A549 (cell line): Measurements from ENCODE around the gene PEX7. TPM values are rescaled to one million over a fixed set of nuclear protein-coding genes. Genes with fewer than 3 reads are reported as not detected.

Experiments
- ATAC-seq, 2 experiments: fragments of 200-7000 bp in 1 of 2; fragments of >200 bp in 1 of 2; cut with Nextera tagmentation in 1 of 2; cut with Tn5 transposase in 1 of 2; 3 replicates each; pipeline versions ENCODE4 v1.8.0 to v1.9.1; 2018 to 2020; ENCODE audit warnings: mild to moderate bottlenecking in 1 of 2, moderate library complexity in 1 of 2
- CTCF ChIA-PET: fragments of 300-600 bp; sonication (Branson Sonifier 250); formaldehyde crosslinking; extraction: SDS; loops from one replicate; lab custom pipeline; 2021; ENCODE audit warnings: antibody characterized with exemption, inconsistent platforms; lab: Yijun Ruan, JAX
- POLR2A ChIA-PET: fragments of 350-600 bp; formaldehyde crosslinking; extraction: SDS; loops from one replicate; lab custom pipeline; 2021; ENCODE audit warnings: antibody characterized with exemption, inconsistent platforms; lab: Yijun Ruan, JAX
- DNase-seq, 2 experiments: peaks; one replicate each; pipeline versions ENCODE4 v3.0.0 to v3.0.0-alpha.2; 2011 to 2016; ENCODE audit warnings: low read depth in 1 of 2, low spot score in 1 of 2
- FAIRE-seq: peaks from 2 replicates; lab custom pipeline; 2011; peaks lifted over from hg19 to GRCh38; lab: Jason Lieb, UNC
- H3K27ac ChIP-seq, 2 experiments: fragments of >200 bp; sonication (Bioruptor Twin); formaldehyde crosslinking; 3 replicates each; pipeline ENCODE4 v1.5.1; 2016 to 2017
- H3K4me1 ChIP-seq: fragments of >200 bp; sonication (Bioruptor Twin); formaldehyde crosslinking; 3 replicates; pipeline ENCODE4 v1.6.1; 2016
- H3K4me2 ChIP-seq: fragments of >200 bp; sonication (Bioruptor Twin); formaldehyde crosslinking; 3 replicates; pipeline ENCODE4 v1.6.1; 2016
- H3K4me3 ChIP-seq: fragments of >200 bp; sonication (Bioruptor Twin); formaldehyde crosslinking; 3 replicates; pipeline ENCODE4 v1.5.1; 2016
- H3K9me3 ChIP-seq: fragments of >200 bp; sonication (Bioruptor Twin); formaldehyde crosslinking; 3 replicates; pipeline ENCODE4 v1.6.1; 2016
- CBX2 ChIP-seq: fragments of 200-600 bp; sonication (generic); IDR thresholded peaks from 2 replicates; pipeline ENCODE4 v1.6.1; 2016; ENCODE audit warnings: low read depth, mild to moderate bottlenecking, borderline replicate concordance
- CEBPB ChIP-seq, 2 experiments: fragments of >200 bp in 1 of 2; sonication (Bioruptor Twin) in 1 of 2; formaldehyde crosslinking in 1 of 2; IDR thresholded peaks; 2 replicates each; pipeline ENCODE4 v1.6.1; 2012 to 2016
- CHD4 ChIP-seq: fragments of 200-600 bp; sonication (generic); IDR thresholded peaks from 2 replicates; pipeline ENCODE4 v1.6.1; 2016; ENCODE audit warnings: antibody characterized with exemption, mild to moderate bottlenecking, borderline replicate concordance
- ESRRA ChIP-seq: fragments of 150-350 bp; IDR thresholded peaks from 2 replicates; pipeline ENCODE4 v1.6.1; 2014; ENCODE audit warnings: mild to moderate bottlenecking, low read length, borderline replicate concordance
- FOSB ChIP-seq: fragments of 250-450 bp; sonication (Bioruptor Pico); IDR thresholded peaks from 2 replicates; pipeline ENCODE4 v1.5.0; 2020; ENCODE audit warnings: mild to moderate bottlenecking, moderate library complexity
- HDAC2 ChIP-seq: fragments of 200-600 bp; sonication (generic); IDR thresholded peaks from 2 replicates; pipeline ENCODE4 v1.6.1; 2016
- HOXA7 ChIP-seq: fragments of 250-450 bp; sonication (Bioruptor Pico); IDR thresholded peaks from 2 replicates; pipeline ENCODE4 v1.5.0; 2020; ENCODE audit warnings: mild to moderate bottlenecking, moderate library complexity
- HOXB5 ChIP-seq: fragments of 250-450 bp; sonication (Bioruptor Pico); IDR thresholded peaks from 2 replicates; pipeline ENCODE4 v1.5.0; 2020; ENCODE audit warnings: mild to moderate bottlenecking, moderate library complexity
- JUNB ChIP-seq: fragments of >200 bp; sonication (Bioruptor Twin); formaldehyde crosslinking; IDR thresholded peaks from 2 replicates; pipeline ENCODE4 v1.6.1; 2016
- KDM5A ChIP-seq: fragments of 200-600 bp; sonication (generic); IDR thresholded peaks from 2 replicates; pipeline ENCODE4 v1.6.1; 2016; ENCODE audit warnings: antibody characterized with exemption, mild to moderate bottlenecking
- MAFK ChIP-seq: fragments of 450-650 bp; IDR thresholded peaks from 2 replicates; pipeline ENCODE4 v1.6.1; 2014; ENCODE audit not compliant: partially characterized antibody
- MAZ ChIP-seq: fragments of 150-350 bp; IDR thresholded peaks from 2 replicates; pipeline ENCODE4 v1.6.1; 2014; ENCODE audit warnings: antibody characterized with exemption, low read depth, low read length, borderline replicate concordance
- MYC ChIP-seq: IDR thresholded peaks from 2 replicates; pipeline ENCODE4 v1.6.1; 2012; ENCODE audit warnings: mild to moderate bottlenecking, inconsistent platforms, low read length, improper control_type of control experiment, borderline replicate concordance
- NPAS2 ChIP-seq: fragments of 250-450 bp; sonication (Bioruptor Pico); IDR thresholded peaks from 2 replicates; pipeline ENCODE4 v1.8.0; 2022; ENCODE audit warnings: mild to moderate bottlenecking, moderate library complexity, borderline replicate concordance
- RARB ChIP-seq: fragments of 250-450 bp; sonication (Bioruptor Pico); IDR thresholded peaks from 2 replicates; pipeline ENCODE4 v1.8.0; 2021; ENCODE audit warnings: mild to moderate bottlenecking, moderate library complexity
- RCOR1 ChIP-seq: fragments of 150-350 bp; IDR thresholded peaks from 2 replicates; pipeline ENCODE4 v1.6.1; 2014; ENCODE audit warnings: antibody characterized with exemption, low read length, low read depth
- TP53 ChIP-seq: fragments of 250-450 bp; sonication (Bioruptor Pico); IDR thresholded peaks from 2 replicates; pipeline ENCODE4 v1.5.0; 2021; ENCODE audit warnings: mild to moderate bottlenecking, moderate library complexity
- ZSCAN20 ChIP-seq: fragments of 250-450 bp; sonication (Bioruptor Pico); IDR thresholded peaks from 2 replicates; pipeline ENCODE4 v1.8.0; 2022; ENCODE audit warnings: mild to moderate bottlenecking, moderate library complexity
- WGBS: methylation state at CpG from one replicate; pipeline ENCODE4 v1.1.6; 2017; ENCODE audit errors: missing lambda C conversion rate; 5-methylcytosine and 5-hydroxymethylcytosine counted together
- polyA plus RNA-seq, 4 experiments: library from polyadenylated mRNA; depleted of rRNA in 3 of 4; stranded (reverse); fragments of >200 nt; fragmentation: RNase III in 1 of 4; extraction: RNeasy Plus Mini Kit Qiagen cat#74134 plus additional on column Dnase treatment in 1 of 4; gene quantifications; 2 replicates in 3 of 4; 3 replicates in 1 of 4; pipeline ENCODE4 v1.2.3, GENCODE V29; 2011 to 2017
- TF ChIP-seq, protein P1 (sequence below): fragments of 450-650 bp; IDR thresholded peaks from 2 replicates; pipeline ENCODE4 v1.6.1; 2014; ENCODE audit warnings: antibody characterized with exemption
- TF ChIP-seq, protein P2 (sequence below): IDR thresholded peaks from 2 replicates; pipeline ENCODE4 v1.6.1; 2012
- TF ChIP-seq, protein P3 (sequence below): fragments of 150-350 bp; IDR thresholded peaks from 2 replicates; pipeline ENCODE4 v1.6.1; 2014; ENCODE audit warnings: low read depth, mild to moderate bottlenecking, low read length

The PEX7 gene
- polyA plus RNA-seq, 2 of the 4 experiments (the other 2 are of a cell fraction): 6.9 to 9.6 TPM

DNA sequence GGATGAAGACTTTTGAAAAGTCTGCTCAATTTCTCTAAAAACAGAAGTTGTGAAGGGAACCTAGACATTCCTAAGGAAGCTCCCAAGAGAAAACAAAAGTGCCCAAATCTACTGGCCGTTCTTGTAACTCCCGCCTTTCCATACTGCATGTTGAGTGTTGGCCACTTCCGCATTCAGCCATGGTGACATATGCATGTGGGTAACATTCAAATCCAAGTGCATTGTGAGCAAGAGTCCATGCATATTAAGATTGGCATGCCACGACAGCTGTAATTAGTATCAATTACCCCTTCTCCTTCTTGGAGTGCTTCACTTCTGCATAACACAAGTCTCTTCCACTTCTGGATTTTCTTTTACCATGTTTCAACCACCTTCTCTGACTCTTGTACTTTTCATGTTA is 108.1 kb downstream of the PEX7 start:
- CTCF ChIA-PET: interaction anchor here (0.9 kb wide), 1 partner anchor 9 kb away, joined by 3 read pairs; the partner anchor contains the start of gene SLC35D3
- ATAC-seq (no peak), DNase-seq (no peak), FAIRE-seq (no peak)
- TF ChIP-seq ESRRA: no peak
- H3K4me2 ChIP-seq: no peak overlapping the region
- H3K4me3 ChIP-seq: no peak overlapping the region
- H3K27ac ChIP-seq: no peak overlapping the region
- WGBS: 68% methylated on average over 4 of the region's 4 CpGs
- no peaks in the 10 kb centered on the region for H3K4me1 ChIP-seq
- H3K9me3 ChIP-seq: no peaks in the 10 kb centered on the region
- POLR2A ChIA-PET: no interaction called here

DNA sequence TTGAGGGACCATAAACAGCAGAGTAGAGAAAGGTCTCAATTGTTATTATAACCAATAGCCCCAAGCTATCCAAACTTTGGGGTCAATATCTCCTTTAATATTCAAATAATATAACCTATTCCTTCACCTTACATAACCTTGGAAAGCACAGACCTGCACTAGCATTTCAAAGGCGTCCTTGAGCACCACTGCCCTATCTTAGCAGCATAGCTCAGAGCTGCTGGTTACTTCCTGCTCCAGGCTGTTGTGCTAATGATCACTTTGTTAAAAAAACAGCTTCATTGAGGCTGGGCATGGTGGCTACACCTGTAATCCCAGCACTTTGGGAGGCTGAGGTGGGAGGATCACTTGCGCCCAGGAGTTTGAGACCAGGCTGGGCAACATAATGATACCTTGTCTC is 110.2 kb downstream of the PEX7 start:
- 100% methylated on average over 2 of the region's 2 CpGs for WGBS
- DNase-seq (no peak), FAIRE-seq (no peak), ATAC-seq (no peak)
- ChIA-PET CTCF (interaction anchor here (1.2 kb wide), 1 partner anchor 11 kb away, joined by 3 read pairs; the partner anchor contains the start of gene SLC35D3), POLR2A (interaction anchor here (0.6 kb wide), 1 partner anchor 609 kb away, joined by 4 read pairs; no protein-coding TSS in a partner anchor)
- Histone ChIP-seq H3K9me3 (no peaks in the 10 kb centered on the region), H3K4me2 (no peak overlapping the region), H3K4me3 (no peak overlapping the region), H3K4me1 (no peaks in the 10 kb centered on the region), H3K27ac (no peak overlapping the region)
- TF ChIP-seq, protein P1, sequence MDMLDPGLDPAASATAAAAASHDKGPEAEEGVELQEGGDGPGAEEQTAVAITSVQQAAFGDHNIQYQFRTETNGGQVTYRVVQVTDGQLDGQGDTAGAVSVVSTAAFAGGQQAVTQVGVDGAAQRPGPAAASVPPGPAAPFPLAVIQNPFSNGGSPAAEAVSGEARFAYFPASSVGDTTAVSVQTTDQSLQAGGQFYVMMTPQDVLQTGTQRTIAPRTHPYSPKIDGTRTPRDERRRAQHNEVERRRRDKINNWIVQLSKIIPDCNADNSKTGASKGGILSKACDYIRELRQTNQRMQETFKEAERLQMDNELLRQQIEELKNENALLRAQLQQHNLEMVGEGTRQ: no peak
- TF ChIP-seq JUNB (no peak), HOXA7 (CRISPR knock-in tag) (no peak)
- TF ChIP-seq, protein P2, sequence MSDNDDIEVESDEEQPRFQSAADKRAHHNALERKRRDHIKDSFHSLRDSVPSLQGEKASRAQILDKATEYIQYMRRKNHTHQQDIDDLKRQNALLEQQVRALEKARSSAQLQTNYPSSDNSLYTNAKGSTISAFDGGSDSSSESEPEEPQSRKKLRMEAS: no peak

DNA sequence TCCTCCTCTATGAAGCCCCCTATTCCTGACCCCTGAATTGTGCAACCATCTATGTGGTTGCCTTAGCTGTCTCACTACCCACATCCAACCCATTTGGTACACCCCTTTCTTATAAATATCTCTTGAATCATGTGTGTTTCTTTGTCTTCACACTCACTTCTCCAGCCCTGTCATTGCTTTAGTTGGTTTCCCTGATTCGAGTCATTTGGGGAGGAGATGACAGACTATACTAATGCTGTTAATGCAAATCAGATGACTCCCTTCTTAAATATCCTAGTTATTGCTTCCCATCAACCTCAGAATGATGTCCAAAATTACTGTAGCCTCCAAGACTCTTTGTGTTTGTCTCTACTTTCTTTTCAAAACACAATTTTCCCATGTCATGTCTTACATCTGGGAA is 122.7 kb downstream of the PEX7 start:
- POLR2A ChIA-PET: no interaction called here
- H3K4me1 ChIP-seq: no peaks in the 10 kb centered on the region
- FAIRE-seq: no peak
- TF ChIP-seq ESRRA: no peak
- TF ChIP-seq, protein P3, sequence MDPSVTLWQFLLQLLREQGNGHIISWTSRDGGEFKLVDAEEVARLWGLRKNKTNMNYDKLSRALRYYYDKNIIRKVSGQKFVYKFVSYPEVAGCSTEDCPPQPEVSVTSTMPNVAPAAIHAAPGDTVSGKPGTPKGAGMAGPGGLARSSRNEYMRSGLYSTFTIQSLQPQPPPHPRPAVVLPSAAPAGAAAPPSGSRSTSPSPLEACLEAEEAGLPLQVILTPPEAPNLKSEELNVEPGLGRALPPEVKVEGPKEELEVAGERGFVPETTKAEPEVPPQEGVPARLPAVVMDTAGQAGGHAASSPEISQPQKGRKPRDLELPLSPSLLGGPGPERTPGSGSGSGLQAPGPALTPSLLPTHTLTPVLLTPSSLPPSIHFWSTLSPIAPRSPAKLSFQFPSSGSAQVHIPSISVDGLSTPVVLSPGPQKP: no peak
- no peak for TF ChIP-seq RCOR1
- no peak for TF ChIP-seq MAFK
- TF ChIP-seq MYC: no peak
- TF ChIP-seq TP53 (CRISPR knock-in tag): no peak
- no peak for TF ChIP-seq HOXB5 (CRISPR knock-in tag)
- TF ChIP-seq NPAS2 (CRISPR knock-in tag): no peak
- TF ChIP-seq, protein P1: no peak
- TF ChIP-seq ZSCAN20 (CRISPR knock-in tag): no peak
- no peak for TF ChIP-seq HDAC2
- no peak for TF ChIP-seq KDM5A
- TF ChIP-seq CBX2: no peak
- TF ChIP-seq, all 56 proteins: peak for 0
- 10% methylated on average over 1 of the region's 1 CpG for WGBS
- no peak overlapping the region for H3K27ac ChIP-seq
- no peaks in the 10 kb centered on the region for H3K9me3 ChIP-seq
- CTCF ChIA-PET: no interaction called here
- H3K4me3 ChIP-seq: no peak overlapping the region
- ATAC-seq: no peak
- no peak overlapping the region for H3K4me2 ChIP-seq
- no peak for DNase-seq

DNA sequence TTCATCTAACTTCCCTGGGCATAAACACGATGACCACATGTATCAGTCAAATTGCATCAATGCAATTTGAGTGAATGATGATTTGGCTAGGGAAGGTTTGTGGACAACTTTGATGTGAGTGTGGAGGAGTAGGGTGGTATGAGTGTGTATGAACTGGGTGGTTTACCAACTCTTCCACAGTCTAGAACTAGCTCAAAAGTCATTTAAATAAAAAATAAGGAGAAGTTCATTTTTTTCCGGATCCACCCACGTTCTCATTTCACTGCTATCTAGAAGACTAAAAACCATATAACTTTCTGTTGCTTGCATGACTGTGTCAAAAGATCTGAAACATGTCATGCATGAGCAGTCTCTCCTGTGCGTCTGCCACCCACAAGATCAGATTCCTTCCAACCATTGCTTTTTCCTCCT is 123.3 kb downstream of the PEX7 start:
- Histone ChIP-seq H3K4me3 (no peak overlapping the region), H3K4me1 (no peaks in the 10 kb centered on the region), H3K9me3 (no peaks in the 10 kb centered on the region), H3K4me2 (no peak overlapping the region), H3K27ac (no peak overlapping the region)
- TF ChIP-seq CEBPB (IDR thresholded peaks at IDR 0.05) (no peak), CHD4 (no peak), FOSB (CRISPR knock-in tag) (no peak), RARB (CRISPR knock-in tag) (no peak), MAZ (no peak), HDAC2 (no peak), ZSCAN20 (CRISPR knock-in tag) (no peak), HOXA7 (CRISPR knock-in tag) (no peak)
- ATAC-seq (no peak), DNase-seq (no peak), FAIRE-seq (no peak)
- WGBS: 67% methylated on average over 4 of the region's 4 CpGs
- POLR2A ChIA-PET: no interaction called here
- CTCF ChIA-PET: no interaction called here
